Activated CD4-positive, alpha-beta T cell treated with anti-CD3 and anti-CD28 coated beads, Interleukin-2, Interleukin-4, amounts not matched to agents 100 ng/mL and 50 ng/mL, durations not matched to agents 16 hours and 8 hours (primary cell): ENCODE measurements around the gene APPL1.
"Not testable (repeated sequence)": the region's sequence is repeated elsewhere in the genome, so short reads cannot be mapped to it uniquely, and the experiment has no call there.

Experiments used
- DNase-seq: peaks from one replicate; pipeline ENCODE4 v3.0.0-alpha.2; 2020; ENCODE audit warnings: low spot score

The APPL1 gene

GRCh38 chr3:57274845-57275244 lies 47.3 kb downstream of the APPL1 start:
- no peak for DNase-seq

GRCh38 chr3:57275393-57275792 lies 47.9 kb downstream of the APPL1 start:
- no peak for DNase-seq

DNA sequence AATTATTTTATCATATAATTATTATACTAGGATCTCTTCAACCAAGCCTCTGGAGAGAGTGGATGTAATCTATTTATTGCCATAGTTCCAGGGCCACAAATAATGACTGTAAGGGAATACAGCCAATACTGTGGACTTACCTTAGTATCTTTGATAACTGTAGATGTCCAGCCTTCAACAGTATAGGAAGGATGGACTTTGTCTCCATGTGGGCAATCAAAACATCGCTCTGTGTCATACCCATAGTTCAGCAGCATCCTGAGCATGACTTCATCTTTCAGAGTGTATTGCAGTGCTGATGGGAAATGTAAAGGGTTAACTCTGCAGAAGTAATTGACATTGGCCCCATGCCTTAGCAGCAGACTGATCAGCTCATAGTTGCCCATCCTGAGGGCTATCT lies 50.7 kb downstream of the APPL1 start:
- DNase-seq = no peak

DNA sequence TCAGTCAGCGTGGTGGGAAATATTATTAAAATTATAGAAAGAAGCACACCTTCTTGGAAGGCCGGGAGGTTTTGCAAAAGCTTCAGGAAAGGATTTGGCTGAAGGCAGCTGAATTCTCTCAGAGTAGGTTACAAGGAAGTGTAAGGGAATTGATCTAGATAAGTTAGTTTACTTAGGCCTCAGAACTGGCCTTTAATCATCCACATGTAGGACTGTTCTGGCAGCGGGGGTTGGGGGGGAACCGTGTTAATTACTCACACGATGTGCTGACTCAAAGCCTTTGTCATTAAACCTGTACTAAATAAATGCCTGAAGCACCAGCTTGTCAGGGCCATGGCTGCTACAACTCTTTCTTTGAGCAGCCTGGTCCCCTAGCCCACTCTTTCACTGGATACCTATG lies 52.2 kb downstream of the APPL1 start:
- no peak for DNase-seq

- DNase-seq = peak; percentile 9
Measured at GRCh38 chr3:57281715-57282114, 54.2 kb downstream of the APPL1 start.

DNA sequence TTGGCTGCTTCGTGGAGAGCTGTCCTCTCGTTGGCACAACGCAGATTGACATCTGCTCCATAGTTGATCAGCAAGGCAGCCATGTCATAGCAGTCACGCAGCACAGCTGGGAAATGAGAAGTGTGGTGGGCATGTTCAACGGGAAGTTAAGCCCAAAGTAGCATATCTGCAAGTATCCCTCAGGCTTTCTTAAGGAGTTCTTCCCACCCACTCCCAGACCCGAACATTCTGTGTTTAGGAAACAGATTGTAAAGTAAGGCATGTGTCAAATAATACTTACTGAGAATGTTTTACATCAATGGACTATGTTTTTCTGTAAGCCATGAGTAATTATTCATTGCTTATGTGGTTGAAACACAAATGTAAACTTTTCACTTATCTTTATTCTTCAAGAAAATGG lies 55.8 kb downstream of the APPL1 start:
- DNase-seq = no peak

- no peak for DNase-seq
Measured at GRCh38 chr3:57287205-57287604, 59.7 kb downstream of the APPL1 start.

GRCh38 chr3:57288403-57288802 lies 60.9 kb downstream of the APPL1 start:
- no peak for DNase-seq

DNA sequence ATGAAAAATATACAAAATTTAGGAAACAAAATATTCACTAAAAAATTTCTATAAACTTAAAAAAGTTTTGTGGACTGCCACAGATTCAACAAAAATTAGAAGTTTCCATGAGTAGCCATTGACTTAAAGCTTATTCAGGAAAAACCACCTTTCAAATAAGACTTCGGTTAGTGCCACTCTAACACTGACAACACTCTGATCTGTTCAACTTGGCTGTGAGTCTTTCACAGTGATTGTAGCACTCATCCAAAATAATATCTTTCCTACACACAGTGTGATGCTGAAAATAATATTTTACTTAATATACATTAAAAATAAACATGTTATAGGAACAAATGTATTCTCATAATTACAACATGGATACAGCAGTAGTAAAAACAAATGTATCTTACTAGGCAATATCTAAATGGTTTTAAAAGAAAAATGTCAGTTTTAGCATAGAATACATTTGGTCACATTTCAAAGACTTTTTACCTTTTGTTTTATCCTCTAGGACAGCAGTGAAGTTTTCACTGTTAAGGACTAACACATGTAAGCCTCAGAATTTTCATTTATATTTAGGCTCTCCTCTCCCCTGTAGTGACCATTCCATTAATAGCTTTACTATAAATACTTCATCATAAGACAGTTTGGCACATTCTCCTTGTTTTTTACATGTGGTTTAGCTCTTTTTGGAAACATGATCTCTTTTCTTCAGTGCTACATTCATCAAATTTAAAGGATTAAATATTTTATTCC lies 64.8 kb downstream of the APPL1 start, which contains the start of gene ASB14:
ASB14 (minus strand) TSS at position 527 of the 738 bp plus-strand sequence. CDS start 652 bp downstream, outside the sequence.
- DNase-seq = no peak

- no peak for DNase-seq
Measured at GRCh38 chr3:57292897-57293526, 65.5 kb downstream of the APPL1 start.

DNA sequence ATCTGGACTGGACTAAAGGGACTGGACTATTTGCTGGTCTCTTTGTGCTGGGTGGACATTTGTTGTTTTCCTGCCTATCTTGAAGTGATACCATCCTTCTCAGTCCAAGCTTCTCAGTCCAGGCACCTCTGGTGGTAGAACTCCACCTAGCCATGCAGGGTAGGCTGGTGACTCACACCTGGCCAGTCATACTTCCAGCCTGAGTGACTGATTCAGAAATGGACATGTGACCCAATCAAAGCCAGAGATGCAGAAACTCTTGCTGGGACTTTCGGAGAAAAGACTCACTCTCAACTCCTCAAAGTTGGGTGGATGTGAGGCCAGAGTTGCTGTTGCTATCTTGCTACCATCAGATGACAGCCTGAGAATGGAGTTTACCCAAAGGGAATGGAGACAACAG lies 70.5 kb downstream of the APPL1 start:
- DNase-seq = no peak

- DNase-seq = not testable (repeated sequence)
Measured at GRCh38 chr3:57303520-57303919, 76.0 kb downstream of the APPL1 start.

- DNase-seq = no peak
Measured at GRCh38 chr3:57309769-57310360, 82.3 kb downstream of the APPL1 start.

DNA sequence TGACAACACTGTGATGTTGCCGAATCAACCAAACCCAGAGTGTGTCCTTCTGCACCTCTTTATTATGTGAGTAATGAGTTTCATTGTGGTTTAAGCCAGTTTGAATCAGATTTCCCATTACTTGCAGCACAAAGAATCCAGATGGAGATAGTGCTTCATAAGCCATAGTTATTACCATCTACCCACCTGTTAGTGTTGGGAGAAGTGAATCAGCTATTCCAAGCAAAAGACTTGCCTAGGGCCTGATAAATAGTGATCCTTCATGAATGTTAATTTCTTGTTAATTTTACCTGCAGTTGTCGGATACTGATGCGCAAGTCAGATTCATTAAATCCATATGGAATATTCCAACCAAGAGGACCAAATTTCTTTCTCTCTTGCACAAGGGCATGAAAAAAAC lies 86.7 kb downstream of the APPL1 start:
- no peak for DNase-seq
